Mesothelial cell of epicardium (in vitro differentiated cells): ENCODE measurements around the gene CHST11. TPM values are rescaled to one million over a fixed set of nuclear protein-coding genes. Genes with fewer than 3 reads are reported as not detected.

Experiments used
- DNase-seq, 2 experiments: peaks; one replicate each; pipeline ENCODE4 v3.0.0; 2021; ENCODE audit warnings: low spot score in 2 of 2; ENCODE audit not compliant: unreplicated experiment in 2 of 2
- H3K27ac Mint-ChIP-seq: 2 replicates; pipeline ENCODE4 v1.8.0; 2021; ENCODE audit warnings: mixed read lengths
- H3K27me3 Mint-ChIP-seq: 2 replicates; pipeline ENCODE4 v1.8.0; 2021; ENCODE audit warnings: low read depth, mixed read lengths
- H3K36me3 Mint-ChIP-seq: 2 replicates; pipeline ENCODE4 v1.8.0; 2021; ENCODE audit warnings: mixed read lengths
- H3K4me1 Mint-ChIP-seq: 2 replicates; pipeline ENCODE4 v1.8.0; 2021; ENCODE audit warnings: mixed read lengths
- H3K4me3 Mint-ChIP-seq: 2 replicates; pipeline ENCODE4 v1.8.0; 2021; ENCODE audit warnings: mild to moderate bottlenecking, moderate library complexity, mixed read lengths
- H3K9me3 Mint-ChIP-seq: 2 replicates; pipeline ENCODE4 v1.8.0; 2021; ENCODE audit warnings: mixed read lengths
- total RNA-seq: library from RNA; stranded (reverse); gene quantifications from 3 replicates; pipeline ENCODE4 v1.2.1, GENCODE V29; 2021
- TF ChIP-seq, protein P1 (sequence below): fragments of 200-600 bp; sonication (generic); IDR thresholded peaks from one replicate; pipeline ENCODE4 v1.5.0; 2021; ENCODE audit warnings: antibody characterized with exemption; ENCODE audit not compliant: unreplicated experiment

CHST11 gene
- total RNA-seq, 1 donor from 2014 or later: 15.0 TPM

DNA sequence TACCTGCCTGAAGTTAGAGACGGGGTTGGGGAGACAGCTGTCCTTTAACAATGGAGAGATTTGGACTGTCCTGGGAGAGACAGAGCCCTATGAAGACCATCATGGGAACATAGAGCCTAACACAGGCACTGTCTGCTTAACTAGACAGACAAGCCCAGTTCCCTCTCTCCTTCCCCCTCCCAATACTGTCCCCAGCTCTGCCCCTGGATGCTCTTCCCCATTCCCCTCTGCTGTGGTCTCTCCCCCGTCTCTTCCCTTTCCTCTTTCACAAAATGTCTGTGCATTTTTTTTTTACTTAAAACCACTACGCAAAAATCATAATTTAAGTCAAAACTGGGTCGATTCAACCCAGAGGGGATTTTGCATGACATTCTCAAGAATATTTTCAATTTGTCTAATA is 232.9 kb downstream of the CHST11 start:
- Mint-ChIP-seq H3K9me3 (peaks cover 5% of the 10 kb centered on the region), H3K36me3 (peaks cover 4% of the 10 kb centered on the region), H3K27me3 (peaks cover 43% of the 10 kb centered on the region), H3K4me1 (peaks cover 12% of the 10 kb centered on the region), H3K27ac (no peak overlapping the region), H3K4me3 (no peak overlapping the region)
- TF ChIP-seq, protein P1, sequence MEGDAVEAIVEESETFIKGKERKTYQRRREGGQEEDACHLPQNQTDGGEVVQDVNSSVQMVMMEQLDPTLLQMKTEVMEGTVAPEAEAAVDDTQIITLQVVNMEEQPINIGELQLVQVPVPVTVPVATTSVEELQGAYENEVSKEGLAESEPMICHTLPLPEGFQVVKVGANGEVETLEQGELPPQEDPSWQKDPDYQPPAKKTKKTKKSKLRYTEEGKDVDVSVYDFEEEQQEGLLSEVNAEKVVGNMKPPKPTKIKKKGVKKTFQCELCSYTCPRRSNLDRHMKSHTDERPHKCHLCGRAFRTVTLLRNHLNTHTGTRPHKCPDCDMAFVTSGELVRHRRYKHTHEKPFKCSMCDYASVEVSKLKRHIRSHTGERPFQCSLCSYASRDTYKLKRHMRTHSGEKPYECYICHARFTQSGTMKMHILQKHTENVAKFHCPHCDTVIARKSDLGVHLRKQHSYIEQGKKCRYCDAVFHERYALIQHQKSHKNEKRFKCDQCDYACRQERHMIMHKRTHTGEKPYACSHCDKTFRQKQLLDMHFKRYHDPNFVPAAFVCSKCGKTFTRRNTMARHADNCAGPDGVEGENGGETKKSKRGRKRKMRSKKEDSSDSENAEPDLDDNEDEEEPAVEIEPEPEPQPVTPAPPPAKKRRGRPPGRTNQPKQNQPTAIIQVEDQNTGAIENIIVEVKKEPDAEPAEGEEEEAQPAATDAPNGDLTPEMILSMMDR: no peak
- no peak for DNase-seq

DNA sequence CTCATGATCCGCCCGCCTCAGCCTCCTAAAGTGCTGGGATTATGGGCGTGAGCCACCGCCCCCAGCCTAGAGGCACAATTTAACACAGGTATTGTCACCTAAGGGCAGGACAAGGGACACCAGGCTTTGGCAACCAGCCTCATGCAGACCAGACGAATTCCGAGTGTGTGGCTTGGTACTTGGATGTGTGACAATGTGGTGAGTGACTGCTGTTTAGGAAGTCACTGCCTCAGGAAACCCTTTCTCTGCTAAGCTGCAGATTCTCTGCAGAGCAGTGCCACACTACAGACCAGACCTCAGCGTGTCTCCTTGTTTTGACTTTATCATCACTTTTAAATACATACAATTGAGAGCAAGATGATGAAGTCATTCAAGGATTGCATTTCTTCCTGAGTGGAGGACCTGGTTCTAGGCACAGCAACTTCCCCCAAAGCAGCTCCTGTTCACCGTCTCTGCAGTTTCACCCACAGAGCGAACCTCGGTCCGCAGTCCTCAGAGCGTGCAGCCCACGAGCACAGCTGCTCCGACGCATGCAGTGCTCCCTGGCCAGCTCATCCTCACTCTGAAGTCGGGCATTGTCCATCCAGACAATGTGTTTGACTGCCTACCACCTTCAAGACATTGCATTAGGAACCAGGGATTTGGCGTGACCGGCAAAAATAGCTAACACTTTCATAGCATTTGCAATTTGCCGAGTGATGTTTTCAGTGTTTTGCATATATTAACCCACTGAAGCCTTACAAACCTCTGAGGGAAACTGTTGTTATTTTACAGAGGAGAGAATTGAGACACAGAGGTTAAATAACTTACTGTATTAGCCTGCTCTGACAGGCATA is 235.2 kb downstream of the CHST11 start:
- TF ChIP-seq, protein P1: no peak
- no peak for DNase-seq
- peaks cover 2% of the 10 kb centered on the region for H3K4me1 Mint-ChIP-seq
- H3K36me3 Mint-ChIP-seq: peaks cover 4% of the 10 kb centered on the region
- H3K4me3 Mint-ChIP-seq: no peak overlapping the region
- peaks cover 5% of the 10 kb centered on the region for H3K9me3 Mint-ChIP-seq
- peaks cover 37% of the 10 kb centered on the region for H3K27me3 Mint-ChIP-seq
- no peak overlapping the region for H3K27ac Mint-ChIP-seq

DNA sequence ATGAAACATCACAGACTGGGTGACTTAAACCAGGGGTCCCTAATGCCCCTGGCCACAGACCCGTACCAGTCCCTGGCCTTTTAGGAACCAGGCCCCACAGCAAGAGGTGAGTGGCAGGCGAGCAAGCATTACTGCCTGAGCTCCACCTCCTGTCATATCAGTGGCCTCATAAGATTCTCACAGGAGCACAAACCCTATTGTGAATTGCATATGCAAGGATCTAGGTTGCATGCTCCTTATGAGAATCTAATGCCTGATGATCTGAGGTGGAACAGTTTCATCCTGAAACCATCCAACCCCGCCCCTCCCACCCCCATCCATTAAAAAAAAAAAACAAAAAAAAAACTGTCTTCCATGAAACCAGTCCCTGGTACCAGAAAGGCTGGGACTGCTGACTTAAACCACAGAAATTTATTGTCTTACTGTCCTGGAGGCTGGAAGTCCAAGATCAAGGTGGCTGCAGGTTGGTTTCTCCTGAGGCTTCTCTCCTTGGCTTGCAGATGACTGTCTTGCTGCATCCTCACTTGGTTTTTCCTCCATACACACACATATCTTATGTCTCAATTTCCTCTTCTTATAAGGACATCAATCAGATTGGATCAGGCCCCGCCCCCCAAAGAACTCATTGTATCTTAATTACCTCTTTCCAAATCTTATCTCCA is 235.9 kb downstream of the CHST11 start:
- TF ChIP-seq, protein P1: no peak
- Mint-ChIP-seq H3K36me3 (peaks cover 4% of the 10 kb centered on the region), H3K4me1 (peaks cover 2% of the 10 kb centered on the region), H3K4me3 (no peak overlapping the region), H3K27me3 (peaks cover 31% of the 10 kb centered on the region), H3K27ac (no peak overlapping the region), H3K9me3 (peaks cover 5% of the 10 kb centered on the region)
- DNase-seq: no peak

DNA sequence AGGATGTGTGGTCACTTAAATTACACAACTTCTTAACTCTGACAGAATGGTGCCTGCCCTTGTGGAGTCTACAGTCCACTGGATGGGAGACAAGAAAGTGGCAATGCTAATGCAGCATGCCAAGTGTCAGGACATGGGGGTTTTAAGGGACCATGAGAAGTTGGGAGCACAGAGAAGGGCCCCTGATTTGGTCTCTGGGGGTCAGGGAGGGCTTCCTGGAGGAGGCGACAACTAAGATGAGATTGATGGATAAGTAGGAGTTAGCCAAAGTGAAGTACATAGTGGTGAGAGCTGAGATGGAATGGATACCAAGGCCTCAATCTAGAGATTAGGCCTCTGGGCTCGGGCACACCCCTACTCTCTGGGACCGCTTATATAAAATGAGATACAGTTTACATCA is 236.7 kb downstream of the CHST11 start:
- TF ChIP-seq, protein P1: no peak
- H3K27ac Mint-ChIP-seq: no peak overlapping the region

DNA sequence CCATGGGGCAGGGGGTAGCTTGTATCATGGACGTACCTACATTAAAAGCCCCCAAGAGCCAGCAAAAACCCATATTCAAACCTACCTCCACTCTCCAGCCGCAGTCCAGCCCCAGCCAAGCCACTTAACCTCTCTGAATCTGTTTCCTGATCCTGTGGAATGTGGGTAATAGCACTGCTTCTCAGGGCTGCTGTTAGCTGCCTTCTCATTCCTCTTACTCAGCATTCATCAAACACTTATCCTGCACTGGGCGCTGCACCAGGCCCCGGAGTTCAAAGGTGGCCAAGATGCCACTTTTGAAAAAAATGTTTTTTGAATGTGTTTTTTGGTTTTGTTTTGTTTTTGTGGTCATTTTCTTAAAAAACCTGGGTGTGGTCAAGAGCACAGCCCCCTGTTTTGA is 237.4 kb downstream of the CHST11 start:
- TF ChIP-seq, protein P1: no peak
- no peak for DNase-seq
- peaks cover 5% of the 10 kb centered on the region for H3K9me3 Mint-ChIP-seq
- H3K27me3 Mint-ChIP-seq: peaks cover 21% of the 10 kb centered on the region
- H3K4me1 Mint-ChIP-seq: peaks cover 2% of the 10 kb centered on the region
- no peak overlapping the region for H3K27ac Mint-ChIP-seq
- no peak overlapping the region for H3K4me3 Mint-ChIP-seq
- peaks cover 4% of the 10 kb centered on the region for H3K36me3 Mint-ChIP-seq

More for the DNA sequence above, 236.7 kb downstream of the CHST11 start:
- peaks cover 5% of the 10 kb centered on the region for H3K9me3 Mint-ChIP-seq
- peaks cover 4% of the 10 kb centered on the region for H3K36me3 Mint-ChIP-seq
- no peak overlapping the region for H3K4me3 Mint-ChIP-seq
- no peak for DNase-seq
- H3K4me1 Mint-ChIP-seq: peaks cover 2% of the 10 kb centered on the region
- peaks cover 26% of the 10 kb centered on the region for H3K27me3 Mint-ChIP-seq
